IPS-18a (cell line): ENCODE results near the gene USP49.

Experiments used
- H3K27ac ChIP-seq: one replicate; pipeline ENCODE4 v1.5.1; 2013; ENCODE audit warnings: low read length
- H3K27me3 ChIP-seq: one replicate; pipeline ENCODE4 v1.6.1; 2013; ENCODE audit warnings: mild to moderate bottlenecking, low read length; ENCODE audit not compliant: control insufficient read depth, insufficient read depth
- H3K36me3 ChIP-seq: one replicate; pipeline ENCODE4 v1.6.1; 2013; ENCODE audit warnings: low read depth, low read length; ENCODE audit not compliant: control insufficient read depth
- H3K4me1 ChIP-seq: one replicate; pipeline ENCODE4 v1.6.1; 2013; ENCODE audit warnings: low read depth, low read length; ENCODE audit not compliant: control insufficient read depth
- H3K4me3 ChIP-seq: one replicate; pipeline ENCODE4 v1.5.1; 2013; ENCODE audit warnings: low read length
- H3K9ac ChIP-seq: one replicate; pipeline ENCODE4 v1.6.1; 2013; ENCODE audit warnings: mild to moderate bottlenecking, low read length, moderate library complexity
- H3K9me3 ChIP-seq: one replicate; pipeline ENCODE4 v1.6.1; 2013; ENCODE audit warnings: low read depth, low read length; ENCODE audit not compliant: control insufficient read depth

Gene USP49

GRCh38 chr6:41783106-41783780 is 111.9 kb downstream of the USP49 start:
- Histone ChIP-seq H3K36me3 (no peaks in the 10 kb centered on the region), H3K9ac (no peak overlapping the region), H3K4me1 (peaks cover 4% of the 10 kb centered on the region), H3K9me3 (no peaks in the 10 kb centered on the region), H3K27ac (no peak overlapping the region), H3K4me3 (no peak overlapping the region), H3K27me3 (peaks cover 47% of the 10 kb centered on the region)

- H3K9ac ChIP-seq, result no peak overlapping the region
- H3K4me3 ChIP-seq, result peak overlapping the region; percentile 61
Observed at GRCh38 chr6:41781366-41781730, 113.8 kb downstream of the USP49 start.

GRCh38 chr6:41780551-41781365 is 114.4 kb downstream of the USP49 start, which contains the start of gene PRICKLE4:
PRICKLE4 (plus strand) TSS chr6:41780782; CDS start chr6:41783474, 2,692 bp downstream.
- no peak within 1 kb of the TSS for H3K27ac ChIP-seq
- peak within 1 kb of the TSS; percentile 61 for H3K4me3 ChIP-seq
- H3K9me3 ChIP-seq, result no peaks in the 10 kb centered on the region
- peak within 1 kb of the TSS; percentile 46 for H3K9ac ChIP-seq
- no peaks in the 10 kb centered on the region for H3K36me3 ChIP-seq
- H3K4me1 ChIP-seq, result peaks cover 2% of the 10 kb centered on the region
- H3K27me3 ChIP-seq, result peaks cover 44% of the 10 kb centered on the region

More at GRCh38 chr6:41781366-41781730, 113.8 kb downstream of the USP49 start:
- peaks cover 4% of the 10 kb centered on the region for H3K4me1 ChIP-seq
- no peaks in the 10 kb centered on the region for H3K36me3 ChIP-seq
- H3K9me3 ChIP-seq, result no peaks in the 10 kb centered on the region
- peaks cover 47% of the 10 kb centered on the region for H3K27me3 ChIP-seq
- H3K27ac ChIP-seq, result no peak overlapping the region

GRCh38 chr6:41779788-41780550 is 115.2 kb downstream of the USP49 start, which contains the start of gene FRS3:
FRS3 (minus strand) TSS chr6:41779900; CDS start chr6:41776987, 2,913 bp downstream.
- Histone ChIP-seq H3K9me3 (no peaks in the 10 kb centered on the region), H3K4me3 (peak within 1 kb of the TSS; percentile 78), H3K27ac (no peak within 1 kb of the TSS), H3K4me1 (no peaks in the 10 kb centered on the region), H3K27me3 (peaks cover 36% of the 10 kb centered on the region), H3K36me3 (peaks cover 2% of the 10 kb centered on the region), H3K9ac (peak within 1 kb of the TSS; percentile 46)

- H3K27ac ChIP-seq, result no peak overlapping the region
Observed at GRCh38 chr6:41779336-41779735, 115.8 kb downstream of the USP49 start.

GRCh38 chr6:41778895-41779294 is 116.3 kb downstream of the USP49 start:
- Histone ChIP-seq H3K4me3 (peak overlapping the region; percentile 78), H3K27me3 (peaks cover 25% of the 10 kb centered on the region), H3K36me3 (peaks cover 10% of the 10 kb centered on the region), H3K9ac (no peak overlapping the region), H3K27ac (no peak overlapping the region), H3K9me3 (no peaks in the 10 kb centered on the region), H3K4me1 (no peaks in the 10 kb centered on the region)

More at GRCh38 chr6:41779336-41779735, 115.8 kb downstream of the USP49 start:
- peaks cover 30% of the 10 kb centered on the region for H3K27me3 ChIP-seq
- no peaks in the 10 kb centered on the region for H3K9me3 ChIP-seq
- H3K9ac ChIP-seq, result no peak overlapping the region
- H3K36me3 ChIP-seq, result peaks cover 9% of the 10 kb centered on the region
- H3K4me1 ChIP-seq, result no peaks in the 10 kb centered on the region
- peak overlapping the region; percentile 78 for H3K4me3 ChIP-seq

- no peaks in the 10 kb centered on the region for H3K4me1 ChIP-seq
- H3K27ac ChIP-seq, result no peak overlapping the region
- no peak overlapping the region for H3K9ac ChIP-seq
- H3K9me3 ChIP-seq, result no peaks in the 10 kb centered on the region
- H3K27me3 ChIP-seq, result peaks cover 16% of the 10 kb centered on the region
- H3K4me3 ChIP-seq, result no peak overlapping the region
- H3K36me3 ChIP-seq, result peaks cover 11% of the 10 kb centered on the region
Observed at GRCh38 chr6:41777551-41778285, 117.5 kb downstream of the USP49 start.

GRCh38 chr6:41775293-41775882 is 119.8 kb downstream of the USP49 start:
- Histone ChIP-seq H3K4me3 (no peak overlapping the region), H3K27me3 (no peaks in the 10 kb centered on the region), H3K27ac (no peak overlapping the region), H3K36me3 (peaks cover 23% of the 10 kb centered on the region), H3K9me3 (no peaks in the 10 kb centered on the region), H3K4me1 (no peaks in the 10 kb centered on the region), H3K9ac (no peak overlapping the region)

GRCh38 chr6:41774841-41775240 is 120.3 kb downstream of the USP49 start:
- peaks cover 23% of the 10 kb centered on the region for H3K36me3 ChIP-seq
- no peaks in the 10 kb centered on the region for H3K9me3 ChIP-seq
- H3K4me1 ChIP-seq, result no peaks in the 10 kb centered on the region
- H3K9ac ChIP-seq, result no peak overlapping the region
- H3K27ac ChIP-seq, result no peak overlapping the region
- H3K27me3 ChIP-seq, result no peaks in the 10 kb centered on the region
- H3K4me3 ChIP-seq, result no peak overlapping the region

GRCh38 chr6:41771058-41771983 is 123.9 kb downstream of the USP49 start:
- Histone ChIP-seq H3K36me3 (peaks cover 23% of the 10 kb centered on the region), H3K4me1 (no peaks in the 10 kb centered on the region), H3K4me3 (no peak overlapping the region), H3K9ac (no peak overlapping the region), H3K9me3 (no peaks in the 10 kb centered on the region), H3K27me3 (no peaks in the 10 kb centered on the region), H3K27ac (no peak overlapping the region)
